Measurements from ENCODE around the gene PARVG.

PARVG gene

GRCh38 chr22:44247923-44248892 is 67.5 kb downstream of the PARVG start:
- DNase-seq = no peak

- DNase-seq = no peak
These were observed 68.2 kb downstream of the PARVG start for GRCh38 chr22:44248926-44249325.

- DNase-seq = no peak
These were observed 68.8 kb downstream of the PARVG start for GRCh38 chr22:44249376-44250147.

GRCh38 chr22:44254811-44255210 is 74.1 kb downstream of the PARVG start:
- DNase-seq = no peak

- DNase-seq = no peak
These were observed 75.4 kb downstream of the PARVG start for GRCh38 chr22:44256085-44256484.

GRCh38 chr22:44256556-44257485 is 76.1 kb downstream of the PARVG start:
- no peak for DNase-seq

Data from NK-92 treated with Interleukin-12 subunit alpha and Interleukin-12 subunit beta, amount 100 ng/mL, for 24 hours (cell line).